Jurkat, Clone E6-1 (cell line): ENCODE measurements around the gene SAT1.
A peak's percentile ranks its signal among the peaks of the same experiment; 100 is the strongest.
"Not testable (repeated sequence)": the region's sequence is repeated elsewhere in the genome, so short reads cannot be mapped to it uniquely, and the experiment has no call there.

Source experiments
- DNase-seq: peaks from one replicate; pipeline ENCODE4 v3.0.0-alpha.2; 2011; ENCODE audit warnings: low read depth, low spot score
- H3K4me3 ChIP-seq: 2 replicates; pipeline ENCODE4 v1.5.1; 2011; ENCODE audit warnings: mild to moderate bottlenecking, low read length, control low read depth, moderate library complexity

Gene SAT1

GRCh38 chrX:23771086-23771485 lies 11.9 kb upstream of the SAT1 start:
- DNase-seq, result not testable (repeated sequence)

GRCh38 chrX:23773601-23774175 lies 9.3 kb upstream of the SAT1 start:
- no peak for DNase-seq
- no peak overlapping the region for H3K4me3 ChIP-seq

More at GRCh38 chrX:23771086-23771485, 11.9 kb upstream of the SAT1 start:
- not testable (repeated sequence) for H3K4me3 ChIP-seq

- no peak for DNase-seq
- H3K4me3 ChIP-seq, result no peak overlapping the region
Observed at GRCh38 chrX:23776363-23776762, 6.6 kb upstream of the SAT1 start.

GRCh38 chrX:23779025-23779424 lies 3.9 kb upstream of the SAT1 start:
- DNase-seq, result no peak
- H3K4me3 ChIP-seq, result no peak overlapping the region

- DNase-seq, result no peak
- peak overlapping the region; percentile 31 for H3K4me3 ChIP-seq
Observed at GRCh38 chrX:23782455-23782854, 518 bp upstream of the SAT1 start.

GRCh38 chrX:23783589-23784469 lies 856 bp downstream of the SAT1 start:
- peak overlapping the region; percentile 71 for H3K4me3 ChIP-seq
- DNase-seq, result no peak

- DNase-seq, result no peak
- H3K4me3 ChIP-seq, result no peak overlapping the region
Observed at GRCh38 chrX:23784470-23785331, 1.7 kb downstream of the SAT1 start.

- DNase-seq, result no peak
- H3K4me3 ChIP-seq, result no peak overlapping the region
Observed at GRCh38 chrX:23785580-23785979, 2.6 kb downstream of the SAT1 start.

GRCh38 chrX:23786268-23786815 lies 3.4 kb downstream of the SAT1 start:
- H3K4me3 ChIP-seq, result no peak overlapping the region
- no peak for DNase-seq

GRCh38 chrX:23787745-23788118 lies 4.8 kb downstream of the SAT1 start:
- H3K4me3 ChIP-seq, result no peak overlapping the region
- no peak for DNase-seq

- no peak for DNase-seq
- no peak overlapping the region for H3K4me3 ChIP-seq
Observed at GRCh38 chrX:23788521-23788920, 5.5 kb downstream of the SAT1 start.

- H3K4me3 ChIP-seq, result no peak overlapping the region
- DNase-seq, result no peak
Observed at GRCh38 chrX:23788946-23789345, 6.0 kb downstream of the SAT1 start.

GRCh38 chrX:23789386-23790154 lies 6.6 kb downstream of the SAT1 start:
- no peak for DNase-seq
- H3K4me3 ChIP-seq, result no peak overlapping the region

GRCh38 chrX:23790155-23790497 lies 7.2 kb downstream of the SAT1 start:
- H3K4me3 ChIP-seq, result no peak overlapping the region
- no peak for DNase-seq

GRCh38 chrX:23792861-23793553 lies 10.0 kb downstream of the SAT1 start:
- no peak overlapping the region for H3K4me3 ChIP-seq
- no peak for DNase-seq

- no peak for DNase-seq
Observed at GRCh38 chrX:23795221-23795620, 12.2 kb downstream of the SAT1 start.

GRCh38 chrX:23797371-23798128 lies 14.6 kb downstream of the SAT1 start:
- no peak for DNase-seq
- H3K4me3 ChIP-seq, result no peak overlapping the region

More at GRCh38 chrX:23795221-23795620, 12.2 kb downstream of the SAT1 start:
- H3K4me3 ChIP-seq, result no peak overlapping the region
